GM23248 (cell line): ENCODE measurements around the gene CCDC88C.

Experiments used
- EZH2 ChIP-seq: fragments of 200-600 bp; sonication (generic); IDR thresholded peaks from 2 replicates; pipeline ENCODE4 v1.6.1; 2018; ENCODE audit warnings: antibody characterized with exemption, mild to moderate bottlenecking; ENCODE audit not compliant: insufficient read depth, poor library complexity, severe bottlenecking
- EZH2phosphoT487 ChIP-seq: fragments of 200-600 bp; sonication (generic); IDR thresholded peaks from 2 replicates; pipeline ENCODE4 v1.6.1; 2018; ENCODE audit warnings: antibody characterized with exemption, moderate library complexity, mild to moderate bottlenecking, low read depth; ENCODE audit not compliant: insufficient read depth

DNA sequence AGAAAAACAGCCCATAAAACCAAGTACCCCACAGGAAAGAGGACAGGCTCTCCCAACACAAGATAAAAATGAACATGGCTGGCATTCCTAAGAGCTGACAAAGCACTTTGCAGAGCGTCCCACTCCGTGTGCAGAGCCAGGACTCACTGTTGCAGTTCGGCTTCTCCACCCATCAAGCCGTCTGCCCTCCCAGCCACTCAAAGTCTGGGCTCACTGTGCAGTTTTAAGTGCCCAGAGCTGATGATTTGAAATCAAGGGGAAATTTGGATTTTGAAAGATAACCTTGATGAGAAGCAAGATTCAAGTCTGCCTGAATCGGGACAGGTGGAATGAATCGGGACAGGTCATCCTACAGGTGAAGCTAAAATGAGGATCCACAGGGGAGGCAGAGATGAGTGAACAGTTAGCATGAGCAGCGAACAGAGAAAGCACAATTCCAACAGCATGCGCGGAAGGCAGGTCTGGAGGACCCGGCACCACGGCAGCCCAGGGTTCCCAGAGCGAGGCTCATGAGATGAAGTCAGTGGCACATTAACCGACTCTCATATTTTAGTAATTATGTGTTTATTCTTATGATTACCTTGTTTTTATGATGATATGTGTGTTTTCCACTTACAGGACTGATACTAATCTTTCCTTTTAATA, 133.4 kb downstream of the CCDC88C start:
- TF ChIP-seq EZH2phosphoT487, result no peak
- TF ChIP-seq EZH2, result no peak
